HUES48 (cell line): Measurements from ENCODE around the gene KLHDC1.
A peak's percentile ranks its signal among the peaks of the same experiment; 100 is the strongest.
"Not testable (repeated sequence)": the region's sequence is repeated elsewhere in the genome, so short reads cannot be mapped to it uniquely, and the experiment has no call there.

ENCODE experiments used
- H3K27ac ChIP-seq: one replicate; pipeline ENCODE4 v1.7.0; 2013; ENCODE audit warnings: low read depth, low read length, inconsistent platforms
- H3K27me3 ChIP-seq: 2 replicates; pipeline ENCODE4 v1.6.1; 2013; ENCODE audit warnings: mild to moderate bottlenecking, low read length; ENCODE audit not compliant: control insufficient read depth, insufficient read depth
- H3K36me3 ChIP-seq: 2 replicates; pipeline ENCODE4 v1.6.1; 2013; ENCODE audit warnings: low read length; ENCODE audit not compliant: control insufficient read depth, insufficient read depth
- H3K4me1 ChIP-seq: 2 replicates; pipeline ENCODE4 v1.6.1; 2013; ENCODE audit warnings: mild to moderate bottlenecking, low read length; ENCODE audit not compliant: control insufficient read depth, insufficient read depth
- H3K4me3 ChIP-seq: 2 replicates; pipeline ENCODE4 v1.5.1; 2013; ENCODE audit warnings: mild to moderate bottlenecking, low read depth, low read length
- H3K9ac ChIP-seq: 2 replicates; pipeline ENCODE4 v1.6.1; 2013; ENCODE audit warnings: mild to moderate bottlenecking, low read depth, low read length, moderate library complexity
- H3K9me3 ChIP-seq: 2 replicates; pipeline ENCODE4 v1.6.1; 2013; ENCODE audit warnings: low read length; ENCODE audit not compliant: control insufficient read depth, insufficient read depth

Gene KLHDC1

DNA sequence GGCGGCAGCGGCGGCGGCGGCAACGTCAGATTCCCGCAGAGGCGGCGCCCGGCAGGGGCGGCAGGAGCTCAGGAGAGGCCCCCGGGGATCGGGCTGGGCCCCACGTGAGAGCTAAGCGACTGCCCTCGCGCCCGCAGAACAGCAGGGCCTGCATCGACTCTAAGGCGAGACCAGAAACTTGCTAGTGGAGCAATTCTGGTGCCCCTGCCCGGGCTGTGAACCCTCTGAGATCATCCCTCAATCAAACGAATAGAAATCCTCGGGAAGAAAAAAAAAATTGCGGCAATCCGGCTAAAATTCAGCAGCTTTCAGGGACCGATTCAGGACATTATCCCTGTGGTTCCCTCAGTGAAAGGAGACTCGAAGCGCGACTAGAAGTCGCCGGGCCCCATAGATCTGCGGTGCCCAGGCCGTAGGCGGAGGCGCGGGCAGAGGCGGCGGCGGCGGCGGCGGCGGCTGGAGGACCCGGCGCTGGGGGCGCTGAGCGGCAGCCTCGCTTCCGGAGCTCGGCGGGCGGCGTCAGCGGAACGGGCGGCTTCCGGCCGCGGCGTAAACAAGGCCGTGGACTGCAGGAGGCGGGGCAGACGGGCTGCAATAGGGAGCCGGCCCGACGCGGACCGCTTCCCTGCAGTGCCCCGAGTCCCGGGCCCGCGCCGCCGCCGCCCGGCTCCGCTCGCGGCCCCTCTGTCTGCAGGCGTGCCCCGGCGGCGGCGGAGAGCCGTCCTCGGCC is 74.8 kb downstream of the KLHDC1 start, which contains the start of gene KLHDC2:
TSS of gene KLHDC2 (plus strand) at position 583 of the 730 bp plus-strand sequence. CDS start 316 bp downstream, outside the sequence.
- peak within 1 kb of the TSS; percentile 98 for H3K4me3 ChIP-seq
- H3K36me3 ChIP-seq, result peaks cover 4% of the 10 kb centered on the region
- H3K27ac ChIP-seq, result peak within 1 kb of the TSS; percentile 99
- H3K9me3 ChIP-seq, result no peaks in the 10 kb centered on the region
- H3K4me1 ChIP-seq, result peaks cover 8% of the 10 kb centered on the region; the same call in 1 of the 2 replicates
- peak within 1 kb of the TSS; percentile 98 for H3K9ac ChIP-seq
- H3K27me3 ChIP-seq, result no peaks in the 10 kb centered on the region

DNA sequence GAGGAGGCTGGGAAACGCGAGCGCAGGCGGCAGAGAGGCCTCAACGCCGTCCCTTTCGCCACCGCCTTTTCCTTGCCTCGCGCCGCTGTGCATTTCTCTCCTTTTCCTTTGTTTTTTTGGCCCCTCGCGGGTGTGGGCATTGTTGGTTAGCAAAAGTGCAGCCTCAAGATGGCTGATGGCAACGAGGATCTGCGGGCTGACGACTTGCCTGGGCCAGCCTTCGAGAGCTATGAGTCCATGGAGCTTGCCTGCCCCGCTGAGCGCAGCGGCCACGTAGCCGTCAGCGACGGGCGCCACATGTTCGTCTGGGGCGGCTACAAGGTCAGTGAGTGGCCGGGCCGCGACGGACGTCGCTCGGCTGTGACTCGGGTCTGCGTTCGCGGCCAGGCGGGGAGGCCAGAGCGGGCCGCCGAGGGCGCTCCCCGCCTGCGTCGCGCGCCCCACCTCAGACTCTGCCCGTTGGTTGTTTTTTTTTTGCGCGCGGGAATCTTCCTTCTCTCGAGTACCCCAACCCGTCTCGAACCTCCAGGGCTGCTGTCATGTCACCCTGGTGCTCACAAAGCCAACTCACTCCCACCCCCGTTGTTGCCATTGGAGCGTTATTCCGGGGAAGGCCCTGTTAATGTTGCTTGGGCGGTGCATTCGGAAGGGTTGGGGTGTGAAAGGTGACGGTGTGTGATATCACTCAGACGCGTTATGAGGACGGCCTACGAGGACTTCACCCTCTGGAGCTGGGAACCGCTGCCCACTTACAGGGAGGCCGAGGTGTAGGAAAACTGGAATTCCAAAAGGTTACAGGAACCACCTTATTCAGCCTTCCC is 75.6 kb downstream of the KLHDC1 start:
- Histone ChIP-seq H3K36me3 (peaks cover 4% of the 10 kb centered on the region), H3K4me3 (peak overlapping the region; percentile 98), H3K27ac (peak overlapping the region; percentile 99), H3K27me3 (no peaks in the 10 kb centered on the region), H3K9me3 (no peaks in the 10 kb centered on the region), H3K9ac (peak overlapping the region; percentile 98), H3K4me1 (peaks cover 8% of the 10 kb centered on the region; the same call in 1 of the 2 replicates)

DNA sequence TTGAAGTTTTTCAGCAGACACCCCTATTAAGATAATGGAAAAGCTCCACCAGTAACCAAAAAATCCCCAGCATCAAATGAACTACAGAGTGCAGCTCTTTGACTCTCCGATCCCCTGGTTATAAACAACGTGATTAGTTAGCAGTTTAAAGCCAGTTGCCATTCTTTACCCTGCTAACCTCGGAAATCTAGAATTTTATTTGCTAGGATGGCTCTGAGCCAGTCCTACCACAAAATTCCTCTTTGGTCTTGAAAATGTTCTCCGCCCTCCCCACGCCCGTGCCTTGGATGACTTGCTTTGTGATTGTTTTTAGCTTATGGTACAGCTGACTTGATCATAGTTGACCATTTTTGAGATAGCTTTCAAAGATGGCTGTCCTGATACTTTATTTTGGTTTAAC is 76.3 kb downstream of the KLHDC1 start:
- Histone ChIP-seq H3K4me1 (peaks cover 8% of the 10 kb centered on the region; the same call in 1 of the 2 replicates), H3K27ac (peak overlapping the region; percentile 99), H3K9ac (peak overlapping the region; percentile 98), H3K9me3 (no peaks in the 10 kb centered on the region), H3K27me3 (no peaks in the 10 kb centered on the region), H3K4me3 (peak overlapping the region; percentile 98), H3K36me3 (peaks cover 7% of the 10 kb centered on the region)

DNA sequence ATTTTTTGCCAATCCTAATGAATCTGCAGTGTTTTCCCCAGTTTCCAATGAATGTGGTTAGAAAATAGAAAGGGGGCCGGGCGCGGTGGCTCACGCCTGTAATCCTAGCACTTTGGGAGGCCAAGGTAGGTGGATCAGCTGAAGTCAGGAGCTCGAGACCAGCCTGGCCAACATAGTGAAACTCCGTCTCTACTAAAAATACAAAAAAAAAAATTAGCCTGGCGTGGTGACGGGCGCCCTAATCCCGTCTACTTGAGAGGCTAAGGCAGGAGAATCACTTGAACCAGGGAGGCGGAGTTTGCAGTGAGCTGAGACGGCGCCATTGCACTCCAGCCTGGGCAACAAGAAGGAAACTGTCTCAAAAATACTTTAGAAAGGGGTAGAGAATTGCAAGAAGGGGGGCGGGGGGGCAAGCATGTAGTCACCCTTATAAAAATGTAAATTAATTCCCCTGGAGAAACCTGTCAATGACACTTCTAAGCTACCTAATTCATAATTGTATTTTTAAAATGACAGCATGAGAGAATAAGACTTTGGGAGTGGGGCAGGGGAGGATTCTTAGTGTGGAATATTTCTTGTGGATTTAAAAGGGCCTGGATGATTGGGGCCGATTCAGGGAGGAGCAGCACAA is 76.8 kb downstream of the KLHDC1 start:
- Histone ChIP-seq H3K27me3 (no peaks in the 10 kb centered on the region), H3K9me3 (no peaks in the 10 kb centered on the region), H3K36me3 (peaks cover 12% of the 10 kb centered on the region), H3K9ac (peak overlapping the region; percentile 98; the same call in 1 of the 2 replicates), H3K27ac (peak overlapping the region; percentile 99), H3K4me1 (peaks cover 8% of the 10 kb centered on the region; the same call in 1 of the 2 replicates), H3K4me3 (peak overlapping the region; percentile 98)

DNA sequence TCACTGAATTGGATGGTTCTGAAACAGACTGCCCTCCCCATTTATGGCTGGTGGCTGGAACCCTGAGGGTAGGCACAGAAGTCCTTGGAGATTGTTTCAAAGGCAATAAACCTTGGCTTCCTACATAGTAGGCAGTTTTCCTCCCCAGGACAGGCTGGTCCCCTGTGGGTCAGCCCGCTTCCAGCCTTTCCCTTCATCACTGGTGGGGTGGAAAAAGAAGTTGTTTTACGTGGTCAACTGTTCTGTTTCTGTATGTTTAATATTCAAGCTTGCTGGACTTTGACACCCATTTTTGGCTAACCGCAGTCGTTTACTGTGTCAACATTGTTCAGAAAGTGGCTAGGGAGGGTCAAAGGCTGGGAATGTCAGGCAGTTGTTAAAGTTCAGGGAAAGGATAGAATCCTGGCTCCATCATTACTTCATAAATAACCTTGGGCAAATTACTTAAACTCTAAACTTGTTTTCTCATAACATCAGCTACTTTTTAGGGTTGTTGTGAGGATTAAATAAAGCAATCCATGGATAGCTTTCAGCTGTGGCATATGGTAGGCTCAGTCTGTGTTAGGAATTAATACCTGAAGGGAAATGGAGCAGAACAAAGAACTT is 77.4 kb downstream of the KLHDC1 start:
- no peaks in the 10 kb centered on the region for H3K9me3 ChIP-seq
- H3K36me3 ChIP-seq, result peaks cover 18% of the 10 kb centered on the region
- no peak overlapping the region; the same call in 1 of the 2 replicates for H3K4me3 ChIP-seq
- peaks cover 8% of the 10 kb centered on the region; the same call in 1 of the 2 replicates for H3K4me1 ChIP-seq
- peak overlapping the region; percentile 43 for H3K27ac ChIP-seq
- H3K9ac ChIP-seq, result no peak overlapping the region
- H3K27me3 ChIP-seq, result no peaks in the 10 kb centered on the region

DNA sequence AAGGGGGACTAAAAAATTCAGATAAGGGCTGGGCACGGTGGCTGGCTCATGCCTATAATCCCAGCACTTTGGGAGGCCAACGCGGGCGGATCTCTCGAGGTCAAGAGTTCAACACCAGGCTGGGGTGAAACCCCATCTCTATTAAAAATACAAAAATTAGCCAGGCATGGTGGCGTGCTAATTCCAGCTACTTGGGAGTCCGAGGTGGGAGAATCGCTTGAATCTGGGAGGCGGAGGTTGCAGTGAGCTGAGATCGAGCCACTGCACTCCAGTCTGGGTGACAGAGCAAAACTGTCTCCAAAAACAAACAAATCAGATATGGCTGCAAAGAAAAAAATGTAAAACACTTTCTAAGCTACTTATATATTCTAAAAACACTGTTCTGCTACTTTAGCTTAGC is 78.8 kb downstream of the KLHDC1 start:
- not testable (repeated sequence) for H3K27ac ChIP-seq, H3K4me3 ChIP-seq, H3K9ac ChIP-seq, H3K9me3 ChIP-seq, H3K4me1 ChIP-seq, H3K27me3 ChIP-seq
- peaks cover 28% of the 10 kb centered on the region for H3K36me3 ChIP-seq

DNA sequence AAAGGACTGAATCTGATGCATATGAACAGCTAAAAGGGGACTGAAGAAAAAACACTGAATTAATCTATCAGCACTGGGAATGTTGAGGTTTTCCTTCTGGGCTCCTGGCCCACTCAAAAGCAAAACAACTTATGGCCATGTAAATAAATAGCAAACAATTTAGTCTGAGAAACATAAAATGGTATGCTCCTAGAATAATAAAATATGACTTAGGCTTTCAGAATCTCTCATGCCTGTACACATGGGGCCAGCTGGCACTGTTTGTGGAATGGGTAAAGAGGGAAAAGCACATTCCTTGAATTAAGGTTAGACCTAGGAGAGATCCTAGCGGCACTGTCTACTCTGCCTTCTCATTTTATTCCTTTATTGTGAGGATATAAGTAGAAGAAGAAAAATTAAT is 81.2 kb downstream of the KLHDC1 start:
- Histone ChIP-seq H3K9me3 (no peaks in the 10 kb centered on the region), H3K4me1 (peaks cover 4% of the 10 kb centered on the region; the same call in 1 of the 2 replicates), H3K36me3 (peaks cover 50% of the 10 kb centered on the region), H3K27me3 (no peaks in the 10 kb centered on the region), H3K27ac (no peak overlapping the region), H3K4me3 (no peak overlapping the region), H3K9ac (no peak overlapping the region)

DNA sequence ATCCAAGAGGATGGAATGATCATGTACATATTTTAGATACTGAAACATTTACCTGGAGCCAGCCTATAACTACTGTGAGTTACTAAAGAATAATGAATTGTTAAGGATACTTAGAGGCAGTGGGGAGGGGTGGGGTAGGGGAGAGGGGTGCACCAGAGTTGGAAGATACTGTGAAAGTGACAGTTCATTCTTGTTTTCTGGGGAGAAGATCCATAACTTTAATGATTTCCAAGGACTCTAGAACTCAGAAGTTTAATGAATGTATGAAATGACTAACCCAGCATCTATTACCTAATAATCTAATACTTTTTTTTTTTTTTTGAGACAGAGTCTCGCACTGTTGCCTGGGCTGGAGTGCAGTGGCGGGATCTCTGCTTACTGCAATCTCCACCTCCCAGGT is 85.5 kb downstream of the KLHDC1 start:
- H3K36me3 ChIP-seq, result peaks cover 89% of the 10 kb centered on the region
- no peaks in the 10 kb centered on the region for H3K9me3 ChIP-seq
- H3K4me3 ChIP-seq, result no peak overlapping the region

DNA sequence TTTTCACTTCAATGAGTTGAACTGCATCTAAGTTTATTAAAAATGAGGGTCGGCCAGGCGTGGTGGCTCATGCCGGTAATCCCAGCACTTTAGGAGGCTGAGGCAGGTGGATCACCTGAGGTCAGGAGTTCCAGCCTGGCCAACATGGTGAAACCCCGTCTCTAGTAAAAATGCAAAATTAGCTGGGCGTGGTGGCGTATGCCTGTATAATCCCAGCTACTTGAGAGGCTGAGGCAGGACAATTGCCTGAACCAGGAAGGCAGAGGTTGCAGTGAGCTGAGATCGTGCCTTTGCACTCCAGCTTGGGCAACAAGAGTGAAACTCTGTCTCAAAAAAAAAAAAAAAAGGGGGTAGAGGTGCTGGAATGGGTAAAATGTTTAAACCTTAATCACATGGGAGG is 88.1 kb downstream of the KLHDC1 start:
- H3K4me1 ChIP-seq, H3K9me3 ChIP-seq, H3K27me3 ChIP-seq, H3K4me3 ChIP-seq, H3K9ac ChIP-seq, H3K27ac ChIP-seq: not testable (repeated sequence)
- peaks cover 96% of the 10 kb centered on the region for H3K36me3 ChIP-seq

More for the DNA sequence above, 85.5 kb downstream of the KLHDC1 start:
- no peak overlapping the region for H3K27ac ChIP-seq
- H3K27me3 ChIP-seq, result no peaks in the 10 kb centered on the region
- no peaks in the 10 kb centered on the region for H3K4me1 ChIP-seq
- no peak overlapping the region for H3K9ac ChIP-seq

DNA sequence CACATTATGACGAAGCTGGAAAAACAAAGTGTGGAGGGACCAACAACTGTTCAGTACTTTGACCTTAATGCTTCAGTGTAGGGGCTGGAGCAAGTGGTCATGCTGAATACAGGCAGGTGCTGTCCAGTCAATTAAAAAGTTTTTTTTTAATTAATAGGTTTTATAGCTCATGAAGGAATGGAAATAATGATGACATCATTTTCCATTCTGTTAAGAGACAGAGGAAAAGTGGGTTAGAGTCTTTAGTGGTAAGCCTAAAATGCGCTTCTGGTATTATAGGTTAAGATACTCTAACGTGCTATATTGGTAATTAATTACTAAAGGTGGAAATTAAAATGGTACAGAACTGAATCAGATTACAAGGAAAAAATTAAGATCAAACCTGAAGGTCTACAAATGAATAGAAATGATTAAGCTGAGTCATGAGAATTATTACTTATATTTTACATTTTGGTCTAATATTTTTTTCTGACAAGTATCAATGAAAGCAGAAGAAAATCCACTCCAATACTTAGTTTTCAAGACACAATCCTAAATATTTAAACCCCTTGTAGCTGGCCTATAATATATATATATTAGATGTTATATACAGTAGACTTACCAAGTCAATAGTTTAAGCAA is 90.6 kb downstream of the KLHDC1 start:
- Histone ChIP-seq H3K36me3 (peaks cover 98% of the 10 kb centered on the region), H3K27ac (no peak overlapping the region)

More for the DNA sequence above, 90.6 kb downstream of the KLHDC1 start:
- Histone ChIP-seq H3K9me3 (no peaks in the 10 kb centered on the region), H3K9ac (no peak overlapping the region), H3K27me3 (no peaks in the 10 kb centered on the region), H3K4me3 (no peak overlapping the region), H3K4me1 (no peaks in the 10 kb centered on the region)
